GM19463 (cell line): ENCODE results near the gene ATG14.

Experiments
- ATAC-seq: cut with Tn5 transposase; IDR thresholded peaks from one replicate; pipeline ENCODE4 v1.9.1; 2021; ENCODE audit warnings: mild to moderate bottlenecking, moderate library complexity; ENCODE audit not compliant: unreplicated experiment

ATG14 gene

GRCh38 chr14:55323910-55324309, 87.7 kb downstream of the ATG14 start:
- ATAC-seq = no peak

GRCh38 chr14:55318694-55319093, 92.9 kb downstream of the ATG14 start:
- ATAC-seq = no peak

GRCh38 chr14:55317542-55318306, 93.9 kb downstream of the ATG14 start:
- no peak for ATAC-seq

GRCh38 chr14:55316564-55316963, 95.1 kb downstream of the ATG14 start:
- no peak for ATAC-seq
